Stimulated activated naive CD8-positive, alpha-beta T cell treated with anti-CD3 and anti-CD28 coated beads, Interleukin-15, amount 100 ng/mL, for 72 hours (primary cell): ENCODE results near the gene RNF112.

Experiments used
- ATAC-seq: fragments of 150-1000 bp; cut with Tn5 transposase; 2 replicates; pipeline ENCODE4 v1.10.0; 2021; ENCODE audit warnings: mild to moderate bottlenecking, moderate library complexity
- DNase-seq, 2 donors: peaks; one replicate each; pipeline ENCODE4 v3.0.0; 2021 to 2022
- H3K27ac Mint-ChIP-seq, 2 donors: one replicate each; pipeline ENCODE4 v1.8.0; 2022; ENCODE audit warnings: mild to moderate bottlenecking in 2 of 2, mixed read lengths in 2 of 2, moderate library complexity in 2 of 2
- H3K27me3 Mint-ChIP-seq: one replicate; pipeline ENCODE4 v1.8.0; 2022; ENCODE audit warnings: mixed read lengths
- H3K4me1 Mint-ChIP-seq: one replicate; pipeline ENCODE4 v1.8.0; 2022; ENCODE audit warnings: mild to moderate bottlenecking, mixed read lengths
- H3K4me3 Mint-ChIP-seq, 2 donors: one replicate each; pipeline ENCODE4 v1.8.0; 2022; ENCODE audit warnings: mild to moderate bottlenecking in 2 of 2, mixed read lengths in 2 of 2, moderate library complexity in 1 of 2
- H3K9me3 Mint-ChIP-seq, 2 donors: one replicate each; pipeline ENCODE4 v1.8.0; 2022; ENCODE audit warnings: mixed read lengths in 2 of 2

The RNF112 gene

GRCh38 chr17:19381741-19382444 lies 29.1 kb upstream of the RNF112 start:
- ATAC-seq = no peak

GRCh38 chr17:19382531-19383444 lies 28.2 kb upstream of the RNF112 start:
- peaks cover 37% of the 10 kb centered on the region for H3K4me1 Mint-ChIP-seq
- no peaks in the 10 kb centered on the region for H3K9me3 Mint-ChIP-seq
- DNase-seq = no peak

More at GRCh38 chr17:19381741-19382444, 29.1 kb upstream of the RNF112 start:
- Mint-ChIP-seq H3K27me3 (peaks cover 5% of the 10 kb centered on the region), H3K27ac (no peak overlapping the region), H3K4me1 (peaks cover 32% of the 10 kb centered on the region), H3K4me3 (no peak overlapping the region), H3K9me3 (no peaks in the 10 kb centered on the region)
- DNase-seq = no peak

GRCh38 chr17:19383681-19384470 lies 27.2 kb upstream of the RNF112 start:
- Mint-ChIP-seq H3K4me3 (no peak overlapping the region), H3K4me1 (peaks cover 38% of the 10 kb centered on the region), H3K9me3 (no peaks in the 10 kb centered on the region), H3K27me3 (peaks cover 19% of the 10 kb centered on the region), H3K27ac (no peak overlapping the region)
- ATAC-seq = no peak
- no peak for DNase-seq

More at GRCh38 chr17:19382531-19383444, 28.2 kb upstream of the RNF112 start:
- H3K4me3 Mint-ChIP-seq = no peak overlapping the region
- no peak for ATAC-seq
- H3K27ac Mint-ChIP-seq = no peak overlapping the region
- H3K27me3 Mint-ChIP-seq = peaks cover 13% of the 10 kb centered on the region

- Mint-ChIP-seq H3K9me3 (no peaks in the 10 kb centered on the region), H3K4me3 (no peak overlapping the region), H3K27me3 (peaks cover 28% of the 10 kb centered on the region), H3K4me1 (peaks cover 29% of the 10 kb centered on the region), H3K27ac (no peak overlapping the region)
- ATAC-seq = no peak
- no peak for DNase-seq
These were observed 26.2 kb upstream of the RNF112 start for GRCh38 chr17:19384723-19385391.

- Mint-ChIP-seq H3K4me3 (no peak overlapping the region), H3K27me3 (peaks cover 31% of the 10 kb centered on the region), H3K27ac (no peak overlapping the region), H3K9me3 (no peaks in the 10 kb centered on the region), H3K4me1 (peaks cover 29% of the 10 kb centered on the region)
- DNase-seq (no peak), ATAC-seq (no peak)
These were observed 25.5 kb upstream of the RNF112 start for GRCh38 chr17:19385521-19385983.

GRCh38 chr17:19386051-19386929 lies 24.7 kb upstream of the RNF112 start:
- Mint-ChIP-seq H3K4me1 (peaks cover 29% of the 10 kb centered on the region), H3K9me3 (no peaks in the 10 kb centered on the region), H3K4me3 (no peak overlapping the region), H3K27me3 (peaks cover 31% of the 10 kb centered on the region), H3K27ac (no peak overlapping the region)
- ATAC-seq = no peak
- DNase-seq = no peak

- Mint-ChIP-seq H3K4me3 (peak within 1 kb of the TSS in 1 of 2 donors; percentile 48), H3K27ac (peak within 1 kb of the TSS; percentile 93 to 96), H3K27me3 (peaks cover 38% of the 10 kb centered on the region), H3K4me1 (peaks cover 29% of the 10 kb centered on the region), H3K9me3 (no peaks in the 10 kb centered on the region)
- ATAC-seq (peak; percentile 39), DNase-seq (no peak)
These were observed 23.8 kb upstream of the RNF112 start, which contains the start of gene MFAP4 for GRCh38 chr17:19386974-19387920. Gene MFAP4, minus strand, starts transcription at chr17:19387190. Its CDS starts 35 bp downstream, at chr17:19387155.

- H3K4me3 Mint-ChIP-seq = peak overlapping the region in 1 of 2 donors; percentile 43
- DNase-seq = no peak
- H3K27ac Mint-ChIP-seq = peak overlapping the region; percentile 93 to 96
- ATAC-seq = no peak
- no peaks in the 10 kb centered on the region for H3K9me3 Mint-ChIP-seq
- H3K27me3 Mint-ChIP-seq = peaks cover 38% of the 10 kb centered on the region
- peaks cover 29% of the 10 kb centered on the region for H3K4me1 Mint-ChIP-seq
These were observed 23.0 kb upstream of the RNF112 start for GRCh38 chr17:19387921-19388521.

GRCh38 chr17:19388791-19389785 lies 21.9 kb upstream of the RNF112 start:
- DNase-seq (no peak), ATAC-seq (no peak)
- no peak overlapping the region for H3K4me3 Mint-ChIP-seq
- H3K27ac Mint-ChIP-seq = no peak overlapping the region
- peaks cover 29% of the 10 kb centered on the region for H3K4me1 Mint-ChIP-seq
- peaks cover 38% of the 10 kb centered on the region for H3K27me3 Mint-ChIP-seq
- no peaks in the 10 kb centered on the region for H3K9me3 Mint-ChIP-seq

GRCh38 chr17:19390951-19391350 lies 20.1 kb upstream of the RNF112 start:
- H3K9me3 Mint-ChIP-seq = no peaks in the 10 kb centered on the region
- H3K27ac Mint-ChIP-seq = no peak overlapping the region
- H3K4me1 Mint-ChIP-seq = peaks cover 22% of the 10 kb centered on the region
- H3K4me3 Mint-ChIP-seq = no peak overlapping the region
- ATAC-seq (no peak), DNase-seq (no peak)
- H3K27me3 Mint-ChIP-seq = peaks cover 38% of the 10 kb centered on the region

GRCh38 chr17:19391432-19391831 lies 19.6 kb upstream of the RNF112 start:
- Mint-ChIP-seq H3K4me3 (no peak overlapping the region), H3K4me1 (peaks cover 18% of the 10 kb centered on the region), H3K9me3 (no peaks in the 10 kb centered on the region), H3K27ac (no peak overlapping the region), H3K27me3 (peaks cover 38% of the 10 kb centered on the region)
- ATAC-seq (no peak), DNase-seq (no peak)

GRCh38 chr17:19392303-19392702 lies 18.7 kb upstream of the RNF112 start:
- Mint-ChIP-seq H3K27ac (no peak overlapping the region), H3K9me3 (no peaks in the 10 kb centered on the region), H3K4me1 (peaks cover 9% of the 10 kb centered on the region), H3K4me3 (no peak overlapping the region), H3K27me3 (peaks cover 29% of the 10 kb centered on the region)
- DNase-seq (no peak), ATAC-seq (no peak)
